ENCODE measurements around the gene NXNL1. TPM values are rescaled to one million over a fixed set of nuclear protein-coding genes. Genes with fewer than 3 reads are reported as not detected.

The NXNL1 gene
- total RNA-seq, 1 experiment from 2014 or later = not detected

DNA sequence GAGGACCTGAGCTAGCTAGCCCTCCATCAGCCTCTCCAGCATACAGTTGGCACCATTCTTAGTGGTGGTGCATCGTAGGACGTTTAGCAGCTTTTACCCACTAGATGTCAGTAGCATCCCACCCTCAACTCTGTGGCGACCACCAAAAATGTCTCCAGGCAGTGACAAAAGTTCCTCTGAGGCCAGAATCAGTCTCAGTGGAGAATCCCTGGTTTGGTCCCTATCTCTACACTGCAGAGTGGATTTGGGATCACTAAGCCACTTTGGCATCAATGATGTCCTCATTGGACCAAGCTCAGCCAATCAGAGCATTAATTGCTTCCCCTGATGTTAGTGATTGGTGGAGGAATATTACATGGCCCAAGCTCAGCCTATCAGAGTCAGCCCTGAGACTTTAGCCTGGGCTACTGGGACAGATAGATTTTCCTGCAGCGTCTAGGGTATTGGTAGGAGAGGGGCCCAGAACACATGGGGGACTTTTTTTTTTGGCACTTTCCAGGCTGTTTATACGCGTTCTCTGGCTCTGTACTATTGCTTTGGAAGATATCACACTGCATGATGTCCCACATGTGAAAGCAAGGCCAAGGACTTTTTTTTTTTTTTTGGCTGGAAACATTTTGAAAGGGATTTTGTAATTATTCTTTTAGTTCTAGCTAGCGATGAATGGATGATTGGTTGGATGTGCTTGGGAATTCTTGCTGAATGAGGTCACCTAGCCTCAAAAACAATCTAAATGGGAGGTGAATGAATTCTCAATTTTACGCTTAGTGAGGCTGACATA, 19.3 kb downstream of the NXNL1 start:
- peaks cover 8% of the 10 kb centered on the region for H3K9me3 Mint-ChIP-seq
- H3K4me1 Mint-ChIP-seq = no peaks in the 10 kb centered on the region
- peaks cover 5% of the 10 kb centered on the region for H3K36me3 Mint-ChIP-seq
- no peak overlapping the region for H3K4me3 Mint-ChIP-seq
- ATAC-seq (peak; percentile 88), DNase-seq (ENCODE audit: low spot score) (peak; percentile 41)
- POLR2A ChIA-PET = interaction anchor here (0.6 to 0.7 kb wide), 3 partner anchors 16 to 499 kb away, joined by 3 read pairs; no protein-coding TSS in a partner anchor
- H3K27ac Mint-ChIP-seq = no peak overlapping the region
- peaks cover 8% of the 10 kb centered on the region for H3K27me3 Mint-ChIP-seq (ENCODE audit: low read depth)
- CTCF ChIA-PET = interaction anchor here (0.5 to 2.9 kb wide), 39 partner anchors 8 to 512 kb away, joined by 3 to 21 read pairs (median 4); partner anchors contain the start of genes MVB12A, NXNL1, RPL18A and SLC27A1
- TF ChIP-seq NFYB (CRISPR knock-in tag; conservative IDR thresholded peaks at IDR 0.05; ENCODE audit: low read depth) (peak; percentile 83), JAZF1 (CRISPR knock-in tag; IDR thresholded peaks at IDR 0.05) (no peak)

- no peaks in the 10 kb centered on the region for H3K4me1 Mint-ChIP-seq
- ATAC-seq (no peak), DNase-seq (ENCODE audit: low spot score) (no peak)
- ChIA-PET CTCF (interaction anchor here (1.2 to 2.5 kb wide), 2 partner anchors 12 to 17 kb away, joined by 5 to 11 read pairs; partner anchors contain the start of gene MVB12A), POLR2A (interaction anchor here (0.8 kb wide), 1 partner anchor 34 kb away, joined by 3 read pairs; no protein-coding TSS in a partner anchor)
- TF ChIP-seq PRDM15 (CRISPR knock-in tag; IDR thresholded peaks at IDR 0.05) (no peak), ZNF416 (CRISPR knock-in tag; IDR thresholded peaks at IDR 0.05) (no peak), USF1 (CRISPR knock-in tag; IDR thresholded peaks at IDR 0.05) (no peak)
- peaks cover 8% of the 10 kb centered on the region for H3K27me3 Mint-ChIP-seq (ENCODE audit: low read depth)
- H3K9me3 Mint-ChIP-seq = peaks cover 7% of the 10 kb centered on the region
- no peak overlapping the region for H3K4me3 Mint-ChIP-seq
- peaks cover 5% of the 10 kb centered on the region for H3K36me3 Mint-ChIP-seq
- H3K27ac Mint-ChIP-seq = no peak overlapping the region
Observed at GRCh38 chr19:17436874-17437267, 23.9 kb downstream of the NXNL1 start.

GRCh38 chr19:17436094-17436873, 24.4 kb downstream of the NXNL1 start:
- no peak for ATAC-seq
- Mint-ChIP-seq H3K4me1 (no peaks in the 10 kb centered on the region), H3K27ac (no peak overlapping the region), H3K27me3 (ENCODE audit: low read depth) (peaks cover 4% of the 10 kb centered on the region), H3K4me3 (no peak overlapping the region), H3K36me3 (peaks cover under 1% of the 10 kb centered on the region), H3K9me3 (peaks cover 1% of the 10 kb centered on the region)
- ChIA-PET POLR2A (interaction anchor here (0.8 kb wide), 1 partner anchor 33 kb away, joined by 3 read pairs; no protein-coding TSS in a partner anchor), CTCF (interaction anchor here (1.2 to 2.5 kb wide), 2 partner anchors 11 to 17 kb away, joined by 5 to 11 read pairs; partner anchors contain the start of gene MVB12A)
- TF ChIP-seq ZNF425 (CRISPR knock-in tag; conservative IDR thresholded peaks at IDR 0.05) (no peak), GTF2I (CRISPR knock-in tag; conservative IDR thresholded peaks at IDR 0.05) (peak; percentile 71; the same call in 1 of the 2 replicates)
- no peak for DNase-seq (ENCODE audit: low spot score)

DNA sequence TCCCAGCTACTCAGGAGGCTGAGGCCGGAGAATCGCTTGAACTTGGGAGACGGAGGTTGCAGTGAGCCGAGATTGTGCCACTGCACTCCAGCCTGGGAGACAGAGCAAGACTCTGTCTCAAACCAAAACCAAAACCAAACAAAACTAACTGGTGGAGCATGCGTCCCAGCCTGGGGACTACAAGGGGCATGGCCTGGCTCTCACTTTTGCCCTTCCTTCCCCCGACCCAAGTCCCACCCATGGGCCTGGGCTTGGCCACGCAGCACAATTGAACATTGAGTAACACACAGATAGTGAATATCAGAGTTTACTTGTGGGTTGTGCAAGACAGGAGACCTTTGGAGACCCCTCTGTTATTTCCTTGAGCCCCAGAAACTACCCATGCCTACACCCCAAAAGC, 25.5 kb downstream of the NXNL1 start:
- peaks cover 3% of the 10 kb centered on the region for H3K27me3 Mint-ChIP-seq (ENCODE audit: low read depth)
- ChIA-PET POLR2A (no interaction called here), CTCF (no interaction called here)
- H3K9me3 Mint-ChIP-seq = no peaks in the 10 kb centered on the region
- H3K4me1 Mint-ChIP-seq = no peaks in the 10 kb centered on the region
- no peak for DNase-seq (ENCODE audit: low spot score)
- ATAC-seq = no peak
- H3K27ac Mint-ChIP-seq = no peak overlapping the region
- H3K4me3 Mint-ChIP-seq = no peak overlapping the region
- H3K36me3 Mint-ChIP-seq = no peaks in the 10 kb centered on the region
- TF ChIP-seq, protein P1, sequence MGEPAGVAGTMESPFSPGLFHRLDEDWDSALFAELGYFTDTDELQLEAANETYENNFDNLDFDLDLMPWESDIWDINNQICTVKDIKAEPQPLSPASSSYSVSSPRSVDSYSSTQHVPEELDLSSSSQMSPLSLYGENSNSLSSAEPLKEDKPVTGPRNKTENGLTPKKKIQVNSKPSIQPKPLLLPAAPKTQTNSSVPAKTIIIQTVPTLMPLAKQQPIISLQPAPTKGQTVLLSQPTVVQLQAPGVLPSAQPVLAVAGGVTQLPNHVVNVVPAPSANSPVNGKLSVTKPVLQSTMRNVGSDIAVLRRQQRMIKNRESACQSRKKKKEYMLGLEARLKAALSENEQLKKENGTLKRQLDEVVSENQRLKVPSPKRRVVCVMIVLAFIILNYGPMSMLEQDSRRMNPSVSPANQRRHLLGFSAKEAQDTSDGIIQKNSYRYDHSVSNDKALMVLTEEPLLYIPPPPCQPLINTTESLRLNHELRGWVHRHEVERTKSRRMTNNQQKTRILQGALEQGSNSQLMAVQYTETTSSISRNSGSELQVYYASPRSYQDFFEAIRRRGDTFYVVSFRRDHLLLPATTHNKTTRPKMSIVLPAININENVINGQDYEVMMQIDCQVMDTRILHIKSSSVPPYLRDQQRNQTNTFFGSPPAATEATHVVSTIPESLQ (CRISPR knock-in tag; IDR thresholded peaks at IDR 0.05) = no peak
- TF ChIP-seq SOX15 (CRISPR knock-in tag; IDR thresholded peaks at IDR 0.05) (no peak), NR3C1 (CRISPR knock-in tag; conservative IDR thresholded peaks at IDR 0.05; ENCODE audit: low read depth) (no peak), CREM (CRISPR knock-in tag; IDR thresholded peaks at IDR 0.05) (no peak), FOXK1 (CRISPR knock-in tag; IDR thresholded peaks at IDR 0.05) (no peak), ZNF396 (CRISPR knock-in tag; IDR thresholded peaks at IDR 0.05; ENCODE audit: borderline replicate concordance) (no peak)
- TF ChIP-seq, protein P2, sequence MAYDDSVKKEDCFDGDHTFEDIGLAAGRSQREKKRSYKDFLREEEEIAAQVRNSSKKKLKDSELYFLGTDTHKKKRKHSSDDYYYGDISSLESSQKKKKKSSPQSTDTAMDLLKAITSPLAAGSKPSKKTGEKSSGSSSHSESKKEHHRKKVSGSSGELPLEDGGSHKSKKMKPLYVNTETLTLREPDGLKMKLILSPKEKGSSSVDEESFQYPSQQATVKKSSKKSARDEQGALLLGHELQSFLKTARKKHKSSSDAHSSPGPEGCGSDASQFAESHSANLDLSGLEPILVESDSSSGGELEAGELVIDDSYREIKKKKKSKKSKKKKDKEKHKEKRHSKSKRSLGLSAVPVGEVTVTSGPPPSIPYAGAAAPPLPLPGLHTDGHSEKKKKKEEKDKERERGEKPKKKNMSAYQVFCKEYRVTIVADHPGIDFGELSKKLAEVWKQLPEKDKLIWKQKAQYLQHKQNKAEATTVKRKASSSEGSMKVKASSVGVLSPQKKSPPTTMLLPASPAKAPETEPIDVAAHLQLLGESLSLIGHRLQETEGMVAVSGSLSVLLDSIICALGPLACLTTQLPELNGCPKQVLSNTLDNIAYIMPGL (CRISPR knock-in tag; IDR thresholded peaks at IDR 0.05) = no peak
